MCF 10A (cell line): ENCODE results near the gene GLOD4. TPM values are rescaled to one million over a fixed set of nuclear protein-coding genes. Genes with fewer than 3 reads are reported as not detected.
"Not testable (repeated sequence)": the region's sequence is repeated elsewhere in the genome, so short reads cannot be mapped to it uniquely, and the experiment has no call there.

Source experiments
- BruUV-seq: library from RNA; stranded (reverse); fragments of 400-500 nt; replicated peaks from 2 replicates; lab custom pipeline; 2021; lab: Mats Ljungman, UMichigan
- CTCF ChIA-PET: fragments of 300-600 bp; sonication (Branson Sonifier 250); formaldehyde crosslinking; extraction: SDS; loops from one replicate; lab custom pipeline; 2021; ENCODE audit warnings: antibody characterized with exemption, inconsistent platforms; lab: Yijun Ruan, JAX
- POLR2A ChIA-PET: fragments of 300-600, 350-650 bp; sonication (Branson Sonifier 250); formaldehyde crosslinking; extraction: SDS; loops from one replicate; lab custom pipeline; 2020; ENCODE audit warnings: antibody characterized with exemption, inconsistent platforms; lab: Yijun Ruan, JAX
- DNase-seq: peaks from one replicate; pipeline ENCODE4 v3.0.0-alpha.2; 2018; ENCODE audit not compliant: unreplicated experiment
- H3K27ac Mint-ChIP-seq: one replicate; pipeline ENCODE4 v1.8.0; 2022; ENCODE audit warnings: mild to moderate bottlenecking, low read depth, mixed read lengths; ENCODE audit not compliant: unreplicated experiment
- H3K27me3 Mint-ChIP-seq: one replicate; pipeline ENCODE4 v1.8.0; 2022; ENCODE audit warnings: mixed read lengths; ENCODE audit not compliant: insufficient read depth, unreplicated experiment
- H3K36me3 Mint-ChIP-seq: one replicate; pipeline ENCODE4 v1.8.0; 2022; ENCODE audit warnings: mild to moderate bottlenecking, moderate library complexity, mixed read lengths; ENCODE audit not compliant: insufficient read depth, unreplicated experiment
- H3K4me1 Mint-ChIP-seq: one replicate; pipeline ENCODE4 v1.8.0; 2022; ENCODE audit warnings: mixed read lengths; ENCODE audit not compliant: insufficient read depth, unreplicated experiment
- H3K4me3 Mint-ChIP-seq: one replicate; pipeline ENCODE4 v1.8.0; 2022; ENCODE audit warnings: mild to moderate bottlenecking, moderate library complexity, mixed read lengths; ENCODE audit not compliant: unreplicated experiment
- H3K9me3 Mint-ChIP-seq: one replicate; pipeline ENCODE4 v1.8.0; 2022; ENCODE audit warnings: mixed read lengths; ENCODE audit not compliant: unreplicated experiment
- intact Hi-C: fragments of 100-400 bp; cut with micrococcal nuclease; formaldehyde crosslinking; loops from 2 replicates; pipeline ENCODE4 v1.14.1; 2022
- total RNA-seq: library from RNA; stranded (reverse); gene quantifications from 2 replicates; pipeline ENCODE4 v1.2.3, GENCODE V29; 2022
- TF ChIP-seq, protein P1 (sequence below): fragments of 200-600 bp; IDR thresholded peaks from one replicate; pipeline ENCODE4 v1.8.0; 2022; ENCODE audit warnings: antibody characterized with exemption, mild to moderate bottlenecking; ENCODE audit not compliant: unreplicated experiment

GLOD4 gene
- total RNA-seq, 1 experiment from 2014 or later = 62.6 TPM

DNA sequence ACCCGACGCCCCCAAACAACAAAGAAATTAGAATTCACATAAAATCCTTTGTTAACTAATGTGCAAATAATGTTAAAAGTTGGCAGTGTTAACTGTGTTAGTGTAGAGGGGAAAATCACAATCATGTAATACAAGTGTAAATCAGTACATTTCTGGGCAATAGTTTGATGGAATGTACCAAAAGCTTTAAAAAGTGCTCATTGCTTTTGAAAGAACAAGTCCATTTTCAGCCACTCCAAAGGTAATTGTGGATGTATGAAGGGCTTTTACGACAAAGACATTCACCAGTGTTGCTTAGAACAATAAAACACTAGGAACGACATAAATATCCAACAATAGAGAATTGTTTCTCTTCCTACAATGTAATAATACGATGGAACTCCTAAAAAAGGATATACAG lies 9.1 kb downstream of the GLOD4 start:
- no peak overlapping the region for H3K4me3 Mint-ChIP-seq
- H3K36me3 Mint-ChIP-seq = peaks cover 95% of the 10 kb centered on the region
- no peak overlapping the region for H3K27ac Mint-ChIP-seq
- BruUV-seq = no TSS peak
- CTCF ChIA-PET = interaction anchor here (1.5 kb wide), 1 partner anchor 226 kb away, joined by 3 read pairs; no protein-coding TSS in a partner anchor
- no peak for DNase-seq
- TF ChIP-seq, protein P1, sequence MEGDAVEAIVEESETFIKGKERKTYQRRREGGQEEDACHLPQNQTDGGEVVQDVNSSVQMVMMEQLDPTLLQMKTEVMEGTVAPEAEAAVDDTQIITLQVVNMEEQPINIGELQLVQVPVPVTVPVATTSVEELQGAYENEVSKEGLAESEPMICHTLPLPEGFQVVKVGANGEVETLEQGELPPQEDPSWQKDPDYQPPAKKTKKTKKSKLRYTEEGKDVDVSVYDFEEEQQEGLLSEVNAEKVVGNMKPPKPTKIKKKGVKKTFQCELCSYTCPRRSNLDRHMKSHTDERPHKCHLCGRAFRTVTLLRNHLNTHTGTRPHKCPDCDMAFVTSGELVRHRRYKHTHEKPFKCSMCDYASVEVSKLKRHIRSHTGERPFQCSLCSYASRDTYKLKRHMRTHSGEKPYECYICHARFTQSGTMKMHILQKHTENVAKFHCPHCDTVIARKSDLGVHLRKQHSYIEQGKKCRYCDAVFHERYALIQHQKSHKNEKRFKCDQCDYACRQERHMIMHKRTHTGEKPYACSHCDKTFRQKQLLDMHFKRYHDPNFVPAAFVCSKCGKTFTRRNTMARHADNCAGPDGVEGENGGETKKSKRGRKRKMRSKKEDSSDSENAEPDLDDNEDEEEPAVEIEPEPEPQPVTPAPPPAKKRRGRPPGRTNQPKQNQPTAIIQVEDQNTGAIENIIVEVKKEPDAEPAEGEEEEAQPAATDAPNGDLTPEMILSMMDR = no peak
- H3K27me3 Mint-ChIP-seq = no peaks in the 10 kb centered on the region
- H3K9me3 Mint-ChIP-seq = no peaks in the 10 kb centered on the region
- POLR2A ChIA-PET = interaction anchor here (1.9 kb wide), 1 partner anchor 9 kb away, joined by 12 read pairs; the partner anchor contains the start of genes GLOD4 and MRM3
- intact Hi-C loops = no loop called here
- no peaks in the 10 kb centered on the region for H3K4me1 Mint-ChIP-seq

GRCh38 chr17:767076-767475 lies 15.0 kb downstream of the GLOD4 start:
- Mint-ChIP-seq H3K36me3 (peaks cover 84% of the 10 kb centered on the region), H3K4me3 (no peak overlapping the region), H3K27ac (no peak overlapping the region), H3K27me3 (no peaks in the 10 kb centered on the region), H3K9me3 (no peaks in the 10 kb centered on the region), H3K4me1 (no peaks in the 10 kb centered on the region)
- DNase-seq = no peak
- TF ChIP-seq, protein P1 = no peak
- BruUV-seq = no TSS peak
- intact Hi-C loops = no loop called here
- CTCF ChIA-PET = no interaction called here
- POLR2A ChIA-PET = interaction anchor here (0.7 kb wide), 1 partner anchor 15 kb away, joined by 3 read pairs; the partner anchor contains the start of genes GLOD4 and MRM3

DNA sequence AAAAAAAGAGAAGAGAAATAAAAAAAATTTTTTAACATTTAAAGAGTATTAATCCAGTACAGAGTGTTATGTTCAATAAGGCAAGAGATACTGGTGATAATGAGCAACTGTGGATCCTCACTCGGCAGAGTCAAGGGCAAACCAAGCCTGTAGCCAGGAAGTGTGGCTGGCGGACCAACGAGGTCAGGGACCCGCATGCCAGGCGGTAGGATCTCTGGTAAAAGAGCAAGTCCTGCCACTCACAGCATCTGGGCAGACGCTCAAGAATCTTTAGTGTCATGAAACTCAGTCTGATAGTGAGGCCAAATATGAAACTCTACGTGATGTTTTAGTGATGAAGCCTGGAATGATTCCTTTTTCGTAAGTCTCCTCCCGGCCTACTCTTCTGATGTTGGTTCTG lies 21.7 kb downstream of the GLOD4 start:
- H3K4me3 Mint-ChIP-seq = no peak overlapping the region
- H3K27me3 Mint-ChIP-seq = no peaks in the 10 kb centered on the region
- H3K36me3 Mint-ChIP-seq = peaks cover 73% of the 10 kb centered on the region
- DNase-seq = no peak
- H3K4me1 Mint-ChIP-seq = no peaks in the 10 kb centered on the region
- H3K27ac Mint-ChIP-seq = no peak overlapping the region
- intact Hi-C loops = no loop called here
- ChIA-PET CTCF (no interaction called here), POLR2A (no interaction called here)
- TF ChIP-seq, protein P1 = no peak
- BruUV-seq = no TSS peak
- no peaks in the 10 kb centered on the region for H3K9me3 Mint-ChIP-seq

GRCh38 chr17:759964-760363 lies 22.1 kb downstream of the GLOD4 start:
- no peak overlapping the region for H3K27ac Mint-ChIP-seq
- ChIA-PET CTCF (no interaction called here), POLR2A (interaction anchor here (0.6 to 1.6 kb wide), 3 partner anchors 22 to 153 kb away, joined by 3 to 9 read pairs (median 3); partner anchors contain the start of genes GLOD4 and MRM3)
- DNase-seq = no peak
- no TSS peak for BruUV-seq
- no peaks in the 10 kb centered on the region for H3K9me3 Mint-ChIP-seq
- TF ChIP-seq, protein P1 = no peak
- H3K4me3 Mint-ChIP-seq = no peak overlapping the region
- no peaks in the 10 kb centered on the region for H3K27me3 Mint-ChIP-seq
- H3K4me1 Mint-ChIP-seq = no peaks in the 10 kb centered on the region
- intact Hi-C loops = no loop called here
- peaks cover 69% of the 10 kb centered on the region for H3K36me3 Mint-ChIP-seq

- POLR2A ChIA-PET = interaction anchor here (1.2 to 2.7 kb wide), 2 partner anchors 26 kb away, joined by 3 to 11 read pairs; partner anchors contain the start of genes GLOD4 and MRM3
- H3K4me1 Mint-ChIP-seq, H3K27ac Mint-ChIP-seq, intact Hi-C loops, H3K27me3 Mint-ChIP-seq, BruUV-seq, CTCF ChIA-PET, H3K4me3 Mint-ChIP-seq, DNase-seq, H3K9me3 Mint-ChIP-seq: not testable (repeated sequence)
- H3K36me3 Mint-ChIP-seq = peaks cover 35% of the 10 kb centered on the region
Measured at GRCh38 chr17:756010-756567, 26.0 kb downstream of the GLOD4 start.

GRCh38 chr17:755319-755961 lies 26.6 kb downstream of the GLOD4 start:
- peaks cover 32% of the 10 kb centered on the region for H3K36me3 Mint-ChIP-seq
- CTCF ChIA-PET = interaction anchor here (0.6 kb wide), 2 partner anchors 20 to 225 kb away, joined by 3 to 6 read pairs; no protein-coding TSS in a partner anchor
- H3K4me3 Mint-ChIP-seq, H3K27me3 Mint-ChIP-seq, intact Hi-C loops, DNase-seq, BruUV-seq, H3K4me1 Mint-ChIP-seq, H3K9me3 Mint-ChIP-seq, H3K27ac Mint-ChIP-seq: not testable (repeated sequence)
- POLR2A ChIA-PET = interaction anchor here (0.8 to 2.7 kb wide), 6 partner anchors 22 to 41 kb away, joined by 3 to 11 read pairs (median 4); partner anchors contain the start of genes GLOD4, MRM3 and VPS53
